GM12878 (cell line): Measurements from ENCODE around the gene FBXO27. TPM values are rescaled to one million over a fixed set of nuclear protein-coding genes. Genes with fewer than 3 reads are reported as not detected.
A peak's percentile ranks its signal among the peaks of the same experiment; 100 is the strongest.

Source experiments
- ATAC-seq: fragments of 200-7000 bp; cut with Tn5 transposase; 3 replicates; pipeline ENCODE4 v1.9.1; 2020; ENCODE audit warnings: mild to moderate bottlenecking, moderate library complexity
- BruUV-seq: library from RNA; stranded (reverse); fragments of 400-500 nt; replicated peaks from 2 replicates; lab custom pipeline; 2021; lab: Mats Ljungman, UMichigan
- CTCF ChIA-PET: fragments of 300-600 bp; sonication (Branson Sonifier 250); formaldehyde crosslinking; extraction: SDS; loops from one replicate; lab custom pipeline; 2021; ENCODE audit warnings: inconsistent platforms; lab: Yijun Ruan, JAX
- POLR2A ChIA-PET: fragments of 350-600 bp; formaldehyde crosslinking; extraction: SDS; loops from one replicate; lab custom pipeline; 2021; ENCODE audit warnings: inconsistent platforms; lab: Charles Lee
- RAD21 ChIA-PET: fragments of 300-600 bp; sonication (Branson Sonifier 250); formaldehyde crosslinking; loops from one replicate; lab custom pipeline; 2023; ENCODE audit warnings: antibody characterized with exemption; ENCODE audit not compliant: unreplicated experiment; lab: Charles Lee
- SMC1A ChIA-PET: fragments of 300-600 bp; sonication (Branson Sonifier 250); formaldehyde crosslinking; loops from one replicate; lab custom pipeline; 2023; ENCODE audit not compliant: unreplicated experiment, uncharacterized antibody; lab: Charles Lee
- DNase-seq: peaks from one replicate; pipeline ENCODE4 v3.0.0-alpha.2; 2011; ENCODE audit warnings: low read depth, low spot score
- FAIRE-seq: peaks from 3 replicates; lab custom pipeline; 2011; peaks lifted over from hg19 to GRCh38; lab: Jason Lieb, UNC
- H2AFZ ChIP-seq: 2 replicates; pipeline ENCODE4 v1.6.0; 2011; ENCODE audit warnings: low read depth, low read length, control low read depth; ENCODE audit not compliant: control insufficient read depth
- H3K27ac ChIP-seq: 2 replicates; pipeline ENCODE4 v1.5.1; 2011; ENCODE audit warnings: control low read depth; ENCODE audit not compliant: control insufficient read depth, insufficient read depth
- H3K27me3 ChIP-seq, 2 experiments: replicated peaks in 1 of 2; 2 replicates each; pipeline versions ENCODE4 v1.6.0 to v1.6.1; 2011; ENCODE audit warnings: low read length in 1 of 2; ENCODE audit not compliant: control insufficient read depth in 2 of 2, insufficient read depth in 2 of 2
- H3K36me3 ChIP-seq, 2 experiments: 2 replicates each; pipeline ENCODE4 v1.5.1; 2011; ENCODE audit warnings: low read length in 1 of 2; ENCODE audit not compliant: control insufficient read depth in 2 of 2, insufficient read depth in 2 of 2
- H3K4me1 ChIP-seq: 2 replicates; pipeline ENCODE4 v1.6.1; 2011; ENCODE audit warnings: mild to moderate bottlenecking, low read length, moderate library complexity, mixed read lengths; ENCODE audit not compliant: control insufficient read depth, insufficient read depth
- H3K4me2 ChIP-seq: 2 replicates; pipeline ENCODE4 v1.6.0; 2011; ENCODE audit warnings: control low read depth; ENCODE audit not compliant: control insufficient read depth, insufficient read depth
- H3K4me3 ChIP-seq: fragments of 200-600 bp; sonication (generic); 2 replicates; pipeline ENCODE4 v1.5.1; 2016
- H3K79me2 ChIP-seq: 2 replicates; pipeline ENCODE4 v1.6.0; 2011; ENCODE audit warnings: low read length; ENCODE audit not compliant: control insufficient read depth, insufficient read depth
- H3K9ac ChIP-seq: 2 replicates; pipeline ENCODE4 v1.8.0; 2011; ENCODE audit warnings: low read length, control low read depth, mixed read lengths; ENCODE audit not compliant: control insufficient read depth, insufficient read depth
- H3K9me3 ChIP-seq: replicated peaks from 3 replicates; pipeline ENCODE4 v1.5.1; 2011; ENCODE audit warnings: mild to moderate bottlenecking, low read length; ENCODE audit not compliant: control insufficient read depth, insufficient read depth
- H4K20me1 ChIP-seq: 2 replicates; pipeline ENCODE4 v1.6.0; 2011; ENCODE audit not compliant: control insufficient read depth, insufficient read depth
- ESRRA ChIP-seq: IDR thresholded peaks from 2 replicates; pipeline ENCODE4 v1.6.1; 2012; ENCODE audit warnings: mild to moderate bottlenecking, low read length, improper control_type of control experiment
- EZH2 ChIP-seq: IDR thresholded peaks from 2 replicates; pipeline ENCODE4 v1.6.1; 2012; ENCODE audit warnings: low read depth, mild to moderate bottlenecking, control low read depth, inconsistent platforms, low read length, borderline replicate concordance; ENCODE audit not compliant: control insufficient read depth
- IKZF2 ChIP-seq, 2 experiments: fragments of 450-650 bp; IDR thresholded peaks; 2 replicates each; pipeline ENCODE4 v1.6.1; 2017; ENCODE audit warnings: mild to moderate bottlenecking in 2 of 2, moderate library complexity in 2 of 2
- LARP7 ChIP-seq: fragments of 450-650 bp; IDR thresholded peaks from 2 replicates; pipeline ENCODE4 v1.6.1; 2017; ENCODE audit warnings: mild to moderate bottlenecking
- NBN ChIP-seq: fragments of 450-650 bp; IDR thresholded peaks from 2 replicates; pipeline ENCODE4 v1.6.1; 2016
- NFYB ChIP-seq: IDR thresholded peaks from 2 replicates; pipeline ENCODE4 v1.6.1; 2011; ENCODE audit warnings: low read depth, mild to moderate bottlenecking, low read length, improper control_type of control experiment, moderate library complexity; ENCODE audit not compliant: insufficient read depth
- NR2C2 ChIP-seq: IDR thresholded peaks from 2 replicates; pipeline ENCODE4 v1.6.1; 2011; ENCODE audit warnings: borderline replicate concordance, low read depth; ENCODE audit not compliant: control insufficient read depth, insufficient read length
- NR2F1 ChIP-seq: fragments of 450-650 bp; conservative IDR thresholded peaks from 2 replicates; pipeline ENCODE4 v1.6.1; 2017; ENCODE audit warnings: mild to moderate bottlenecking
- POLR2A ChIP-seq: IDR thresholded peaks from 2 replicates; pipeline ENCODE4 v1.6.1; 2011; ENCODE audit warnings: low read depth, mild to moderate bottlenecking, low read length
- SMARCA5 ChIP-seq: fragments of 450-650 bp; IDR thresholded peaks from 2 replicates; pipeline ENCODE4 v1.6.1; 2017; ENCODE audit warnings: mild to moderate bottlenecking
- SMC3 ChIP-seq: IDR thresholded peaks from 2 replicates; pipeline ENCODE4 v1.6.1; 2011; ENCODE audit warnings: low read length, improper control_type of control experiment, borderline replicate concordance
- TCF7 ChIP-seq: IDR thresholded peaks from 2 replicates; pipeline ENCODE4 v1.6.1; 2014; ENCODE audit warnings: antibody characterized with exemption, borderline replicate concordance
- ZBED1 ChIP-seq: IDR thresholded peaks from 2 replicates; pipeline ENCODE4 v1.6.1; 2016; ENCODE audit warnings: borderline replicate concordance
- ZNF207 ChIP-seq: fragments of 450-650 bp; IDR thresholded peaks from 2 replicates; pipeline ENCODE4 v1.6.1; 2014; ENCODE audit warnings: antibody characterized with exemption, mild to moderate bottlenecking, borderline replicate concordance
- ZZZ3 ChIP-seq: IDR thresholded peaks from 2 replicates; pipeline ENCODE4 v1.6.1; 2011; ENCODE audit warnings: low read depth; ENCODE audit not compliant: control insufficient read depth, insufficient read length
- WGBS: methylation state at CpG from one replicate; pipeline ENCODE4 v1.1.6; 2016; ENCODE audit warnings: low lambda C conversion rate; ENCODE audit not compliant: insufficient replicate concordance, insufficient coverage; ENCODE audit errors: missing lambda C conversion rate; 5-methylcytosine and 5-hydroxymethylcytosine counted together
- in situ Hi-C: fragments of 300-500 bp; cut with MboI; formaldehyde crosslinking; loops from 9 replicates; pipeline ENCODE4 v1.14.3; 2018; ENCODE audit warnings: mixed read lengths
- intact Hi-C: fragments of 100-400 bp; cut with micrococcal nuclease; formaldehyde crosslinking; loops from one replicate; pipeline ENCODE4 v1.14.2; 2022; ENCODE audit not compliant: unreplicated experiment
- polyA plus RNA-seq, 11 experiments: library from polyadenylated mRNA; depleted of rRNA in 4 of 11; unstranded in 6 of 11; stranded (reverse) in 5 of 11; fragments of >200 nt; fragmentation: Nextera tagmentation in 4 of 11; fragmentation: Illumina TruSeq in 1 of 11; extraction: Ambion mirVana in 4 of 11; extraction: Trizol in 1 of 11; gene quantifications; 1 replicate in 1 of 11; 2 replicates in 10 of 11; pipeline versions ENCODE4 v1.2.1 to v1.2.3, GENCODE V29; 2011 to 2016; ENCODE audit warnings: inconsistent platforms in 2 of 11, missing spikeins in 2 of 11, low read depth in 1 of 11
- total RNA-seq, 4 experiments: library from RNA; depleted of rRNA in 3 of 4; stranded (reverse); fragments of >200 nt in 3 of 4; fragmentation: Illumina TruSeq in 1 of 4; extraction: Trizol in 1 of 4; gene quantifications; 2 replicates each; pipeline versions ENCODE4 v1.2.1 to v1.2.3, GENCODE V29; 2013 to 2021
- TF ChIP-seq, protein P1 (sequence below): fragments of 450-650 bp; IDR thresholded peaks from 2 replicates; pipeline ENCODE4 v1.6.1; 2016; ENCODE audit warnings: mild to moderate bottlenecking
- TF ChIP-seq, protein P2 (sequence below): fragments of 450-650 bp; formaldehyde crosslinking; IDR thresholded peaks from 2 replicates; pipeline ENCODE4 v1.4.0; 2020; ENCODE audit warnings: mild to moderate bottlenecking, moderate library complexity

Gene FBXO27
- total and polyA plus RNA-seq, 10 of the 15 experiments (the other 5 are each of a cell fraction or from before 2014, with no cell fraction given), result 3.1 to 15.4 (median 7.1) TPM

DNA sequence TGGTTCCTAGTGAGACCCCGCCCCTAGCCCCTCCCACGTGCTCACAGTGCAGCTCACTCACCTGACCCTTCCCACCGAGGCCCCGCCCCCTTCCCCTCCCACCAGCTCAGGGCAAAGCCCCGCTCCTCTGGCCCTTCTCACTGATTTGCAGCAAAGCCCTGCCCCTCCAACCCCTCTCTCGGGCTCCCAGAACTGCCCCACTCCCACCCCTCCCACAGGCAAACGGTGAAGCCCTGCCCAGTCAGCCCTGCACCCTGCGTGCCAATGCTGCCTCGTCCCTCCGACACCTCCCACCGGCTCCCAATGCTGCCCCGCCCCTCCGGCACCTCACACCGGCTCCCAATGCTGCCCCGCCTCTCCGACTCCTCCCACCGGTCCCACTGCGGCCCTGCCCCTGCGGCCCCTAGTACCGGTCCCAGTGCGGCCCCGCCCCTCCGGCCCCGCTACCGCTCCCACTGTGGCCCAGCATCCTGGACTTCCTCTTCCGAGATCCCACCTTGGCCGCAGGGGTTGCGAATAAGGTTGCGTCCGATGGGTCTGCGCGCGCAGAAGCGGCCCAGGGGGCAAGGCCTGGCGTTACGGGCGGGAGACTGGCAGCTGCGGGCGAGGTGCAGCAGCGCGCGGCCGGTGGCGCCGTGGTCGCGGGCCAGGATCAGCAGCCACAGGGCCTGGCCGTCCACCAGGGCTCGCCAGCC is 834 bp downstream of the FBXO27 start (continued):
- TF ChIP-seq SMC3 (no peak), ZZZ3 (no peak), IKZF2 (IDR thresholded peaks at IDR 0.05) (no peak; a peak in 1 of 4 replicates), TCF7 (no peak), NR2C2 (no peak), NR2F1 (peak; percentile 86)

DNA sequence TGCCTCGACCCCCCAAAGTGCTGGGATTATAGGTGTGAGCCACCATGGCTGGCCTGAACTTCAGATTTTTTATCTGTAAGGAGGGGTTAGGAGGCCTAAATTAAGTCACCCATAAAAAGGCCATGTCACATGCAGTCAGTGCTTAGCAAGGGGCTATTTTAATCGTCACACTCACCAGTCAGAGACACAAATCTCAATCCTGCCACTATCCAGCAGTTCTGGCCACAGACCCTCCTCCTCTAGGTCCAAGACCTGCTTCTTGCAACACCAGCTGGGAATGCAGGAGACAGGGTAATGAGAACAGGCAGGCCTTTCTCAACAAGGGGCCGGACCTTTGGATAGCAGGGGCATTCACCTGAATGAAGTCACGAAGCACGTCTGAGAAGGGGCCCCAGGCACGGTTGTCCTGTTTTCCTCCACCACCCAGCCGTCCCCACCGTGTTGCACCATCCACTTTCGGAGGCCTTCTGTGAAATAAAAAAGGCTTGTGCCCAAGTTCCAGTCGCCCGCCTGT is 1.4 kb downstream of the FBXO27 start:
- TSS peak; percentile 94 for BruUV-seq
- ChIA-PET CTCF (interaction anchor here (0.6 to 4.8 kb wide), 5 partner anchors 10 to 100 kb away, joined by 3 to 26 read pairs (median 4); partner anchors contain the start of genes FBXO17, MRPS12 and SARS2), RAD21 (interaction anchor here (0.6 to 4.5 kb wide), 6 partner anchors 9 to 61 kb away, joined by 3 to 27 read pairs (median 6); no protein-coding TSS in a partner anchor)
- no peaks in the 10 kb centered on the region for H3K36me3 ChIP-seq
- no peak for DNase-seq
- H3K4me1 ChIP-seq, result peaks cover 9% of the 10 kb centered on the region; the same call in 1 of the 2 replicates
- ATAC-seq, result no peak; the same call in 2 of the 3 replicates
- H3K4me2 ChIP-seq, result peak overlapping the region; percentile 81
- H3K27ac ChIP-seq, result no peak overlapping the region
- H3K27me3 ChIP-seq, result no peaks in the 10 kb centered on the region
- WGBS, result 7% methylated on average over 11 of the region's 11 CpGs
- no peaks in the 10 kb centered on the region for H3K79me2 ChIP-seq
- peak overlapping the region; percentile 72 for H2AFZ ChIP-seq
- peak overlapping the region; percentile 72 for H3K4me3 ChIP-seq
- 0 out of 2 replicates have a peak, but pooled peaks have one; percentile 29 for TF ChIP-seq NBN
- 0 out of 2 replicates have a peak, but pooled peaks have one; percentile 19 for TF ChIP-seq LARP7
- 0 out of 2 replicates have a peak, but pooled peaks have one; percentile 28 for TF ChIP-seq ZNF207
- no peak for TF ChIP-seq ZBED1
- TF ChIP-seq SMARCA5, result 0 out of 2 replicates have a peak, but pooled peaks have one; percentile 53
- TF ChIP-seq, protein P1, sequence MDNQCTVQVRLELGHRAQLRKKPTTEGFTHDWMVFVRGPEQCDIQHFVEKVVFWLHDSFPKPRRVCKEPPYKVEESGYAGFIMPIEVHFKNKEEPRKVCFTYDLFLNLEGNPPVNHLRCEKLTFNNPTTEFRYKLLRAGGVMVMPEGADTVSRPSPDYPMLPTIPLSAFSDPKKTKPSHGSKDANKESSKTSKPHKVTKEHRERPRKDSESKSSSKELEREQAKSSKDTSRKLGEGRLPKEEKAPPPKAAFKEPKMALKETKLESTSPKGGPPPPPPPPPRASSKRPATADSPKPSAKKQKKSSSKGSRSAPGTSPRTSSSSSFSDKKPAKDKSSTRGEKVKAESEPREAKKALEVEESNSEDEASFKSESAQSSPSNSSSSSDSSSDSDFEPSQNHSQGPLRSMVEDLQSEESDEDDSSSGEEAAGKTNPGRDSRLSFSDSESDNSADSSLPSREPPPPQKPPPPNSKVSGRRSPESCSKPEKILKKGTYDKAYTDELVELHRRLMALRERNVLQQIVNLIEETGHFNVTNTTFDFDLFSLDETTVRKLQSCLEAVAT, result 0 out of 2 replicates have a peak, but pooled peaks have one; percentile 12
- TF ChIP-seq POLR2A, result peak; percentile 33; the same call in 1 of the 2 replicates
- TF ChIP-seq NFYB, result 0 out of 2 replicates have a peak, but pooled peaks have one; percentile 26
- TF ChIP-seq, protein P2, sequence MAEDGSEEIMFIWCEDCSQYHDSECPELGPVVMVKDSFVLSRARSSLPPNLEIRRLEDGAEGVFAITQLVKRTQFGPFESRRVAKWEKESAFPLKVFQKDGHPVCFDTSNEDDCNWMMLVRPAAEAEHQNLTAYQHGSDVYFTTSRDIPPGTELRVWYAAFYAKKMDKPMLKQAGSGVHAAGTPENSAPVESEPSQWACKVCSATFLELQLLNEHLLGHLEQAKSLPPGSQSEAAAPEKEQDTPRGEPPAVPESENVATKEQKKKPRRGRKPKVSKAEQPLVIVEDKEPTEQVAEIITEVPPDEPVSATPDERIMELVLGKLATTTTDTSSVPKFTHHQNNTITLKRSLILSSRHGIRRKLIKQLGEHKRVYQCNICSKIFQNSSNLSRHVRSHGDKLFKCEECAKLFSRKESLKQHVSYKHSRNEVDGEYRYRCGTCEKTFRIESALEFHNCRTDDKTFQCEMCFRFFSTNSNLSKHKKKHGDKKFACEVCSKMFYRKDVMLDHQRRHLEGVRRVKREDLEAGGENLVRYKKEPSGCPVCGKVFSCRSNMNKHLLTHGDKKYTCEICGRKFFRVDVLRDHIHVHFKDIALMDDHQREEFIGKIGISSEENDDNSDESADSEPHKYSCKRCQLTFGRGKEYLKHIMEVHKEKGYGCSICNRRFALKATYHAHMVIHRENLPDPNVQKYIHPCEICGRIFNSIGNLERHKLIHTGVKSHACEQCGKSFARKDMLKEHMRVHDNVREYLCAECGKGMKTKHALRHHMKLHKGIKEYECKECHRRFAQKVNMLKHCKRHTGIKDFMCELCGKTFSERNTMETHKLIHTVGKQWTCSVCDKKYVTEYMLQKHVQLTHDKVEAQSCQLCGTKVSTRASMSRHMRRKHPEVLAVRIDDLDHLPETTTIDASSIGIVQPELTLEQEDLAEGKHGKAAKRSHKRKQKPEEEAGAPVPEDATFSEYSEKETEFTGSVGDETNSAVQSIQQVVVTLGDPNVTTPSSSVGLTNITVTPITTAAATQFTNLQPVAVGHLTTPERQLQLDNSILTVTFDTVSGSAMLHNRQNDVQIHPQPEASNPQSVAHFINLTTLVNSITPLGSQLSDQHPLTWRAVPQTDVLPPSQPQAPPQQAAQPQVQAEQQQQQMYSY (CRISPR knock-in tag), result no peak
- no peak for TF ChIP-seq EZH2
- no peak for TF ChIP-seq ESRRA
- TF ChIP-seq, all 136 proteins: peak for 7
- POLR2A ChIA-PET, result interaction anchor here (0.5 to 2.4 kb wide), 15 partner anchors 8 to 1432 kb away, joined by 3 to 16 read pairs (median 3); partner anchors contain the start of gene FBXO17
- no peak for FAIRE-seq
- Histone ChIP-seq H3K9ac (peak overlapping the region; percentile 39), H4K20me1 (no peaks in the 10 kb centered on the region), H3K9me3 (no peaks in the 10 kb centered on the region; the same call in 1 of the 3 replicates)
- intact Hi-C loops, result loop anchor here (5.0 kb wide), 1 partner anchor 381 kb away; the partner anchor contains the start of gene PLEKHG2
- SMC1A ChIA-PET, result interaction anchor here (0.7 to 2.6 kb wide), 7 partner anchors 8 to 69 kb away, joined by 3 to 19 read pairs (median 7); partner anchors contain the start of gene FBXO17
- in situ Hi-C loops, result no loop called here
